GM18508 (cell line): ENCODE results near the gene FAM24A.
A peak's percentile ranks its signal among the peaks of the same experiment; 100 is the strongest.

Source experiments
- ATAC-seq: cut with Tn5 transposase; IDR thresholded peaks from one replicate; pipeline ENCODE4 v1.9.1; 2021; ENCODE audit warnings: moderate number of reproducible peaks; ENCODE audit not compliant: insufficient read depth, unreplicated experiment

The FAM24A gene

GRCh38 chr10:122915700-122916099 lies 5.3 kb downstream of the FAM24A start:
- ATAC-seq: no peak

DNA sequence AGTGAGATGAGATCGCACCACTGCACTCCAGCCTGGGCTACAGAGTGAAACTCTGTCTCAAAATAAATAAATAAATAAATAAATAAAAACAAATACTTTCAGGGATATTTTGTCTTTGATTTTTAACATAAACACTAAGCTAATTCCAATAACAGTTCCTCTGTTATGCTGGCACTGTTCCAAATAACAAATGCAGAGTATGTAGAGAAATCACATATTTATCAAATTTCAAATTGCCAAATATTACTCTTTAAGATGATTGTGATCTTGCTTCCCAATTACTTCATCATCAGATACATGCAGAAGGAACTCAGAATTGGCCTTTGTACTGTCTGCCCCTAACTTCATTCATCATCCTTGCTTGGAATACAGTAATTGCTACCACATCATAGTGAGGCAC lies 19.7 kb downstream of the FAM24A start:
- no peak for ATAC-seq

- no peak for ATAC-seq
These were observed 20.9 kb downstream of the FAM24A start for GRCh38 chr10:122931088-122931906.

GRCh38 chr10:122939133-122939855 lies 28.9 kb downstream of the FAM24A start:
- no peak for ATAC-seq

DNA sequence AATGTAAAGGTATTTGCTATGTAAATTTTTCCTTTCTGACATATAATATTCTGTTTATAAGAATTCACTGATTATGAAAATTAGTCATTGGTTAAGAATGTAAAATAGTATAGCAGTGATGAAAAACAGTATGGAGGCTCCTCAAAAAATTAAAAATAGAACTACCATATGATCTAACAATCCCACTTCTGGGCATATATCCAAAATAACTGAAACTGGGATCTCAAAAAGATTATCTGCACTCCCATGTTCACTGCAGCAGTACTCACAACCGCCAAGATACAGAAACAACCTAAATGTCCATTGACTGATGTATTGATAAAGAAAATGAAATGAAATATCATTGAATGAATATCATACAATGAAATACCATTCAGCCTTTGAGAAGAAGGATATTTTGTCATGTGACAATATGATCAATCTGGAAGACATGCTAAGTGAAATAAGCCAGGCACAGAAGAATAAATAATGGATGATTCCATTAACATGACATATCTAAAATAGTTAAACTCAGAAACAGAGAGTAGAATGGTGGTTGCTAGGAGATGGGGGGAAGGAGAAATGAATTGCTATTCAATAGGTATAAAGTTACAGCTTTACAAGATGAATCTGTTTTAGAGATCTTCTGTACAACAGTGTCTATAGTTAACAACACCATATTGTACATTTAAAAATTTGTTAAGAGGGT lies 29.6 kb downstream of the FAM24A start:
- ATAC-seq: no peak

- ATAC-seq: no peak
These were observed 38.9 kb downstream of the FAM24A start for GRCh38 chr10:122949296-122949695.

DNA sequence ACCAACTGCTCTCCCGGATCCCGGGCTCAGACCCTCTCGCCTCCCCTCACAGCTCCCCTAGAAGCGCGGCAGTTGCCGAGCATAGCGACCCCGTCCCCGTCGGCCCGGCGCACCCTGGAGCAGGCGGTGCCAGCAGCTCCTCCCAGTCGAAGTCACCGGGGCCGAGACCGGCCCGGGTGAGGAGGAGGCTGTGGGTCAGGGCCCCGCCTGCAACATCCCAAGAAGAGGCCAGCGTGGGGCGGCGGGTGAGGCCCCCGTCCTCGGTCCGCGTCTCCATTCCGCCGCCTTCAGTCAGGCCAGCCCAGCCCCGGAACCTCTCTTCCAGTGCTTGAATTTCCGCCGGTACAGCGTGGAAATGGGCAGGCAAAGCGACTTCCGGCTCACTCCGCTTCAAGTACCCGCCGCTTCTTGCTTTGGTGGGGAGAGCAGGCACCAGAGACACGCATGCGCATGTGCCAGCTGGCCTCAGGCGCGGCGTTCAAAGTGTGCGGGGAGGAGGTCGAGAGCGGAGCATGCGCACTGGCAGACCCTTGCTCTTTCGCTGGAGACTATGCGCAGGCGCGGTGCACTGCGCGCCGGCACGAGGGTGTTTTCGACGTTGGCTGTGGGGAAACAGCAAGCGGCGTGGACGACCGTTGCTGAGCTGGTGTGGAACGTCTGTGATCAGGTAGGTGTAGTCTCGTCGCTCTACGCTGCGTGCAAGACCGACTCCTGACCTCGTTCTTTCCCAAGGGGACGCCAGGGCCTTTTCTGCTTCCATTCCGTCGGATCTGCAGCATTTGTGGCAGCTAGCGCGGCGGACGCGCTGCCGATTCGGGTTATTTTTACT lies 43.7 kb downstream of the FAM24A start, which contains the start of gene C10orf88:
C10orf88 (minus strand) TSS at position 326 of the 829 bp plus-strand sequence; CDS start at position 277, 49 bp downstream.
- peak; percentile 80 for ATAC-seq

GRCh38 chr10:122954731-122955050 lies 44.3 kb downstream of the FAM24A start:
- no peak for ATAC-seq

DNA sequence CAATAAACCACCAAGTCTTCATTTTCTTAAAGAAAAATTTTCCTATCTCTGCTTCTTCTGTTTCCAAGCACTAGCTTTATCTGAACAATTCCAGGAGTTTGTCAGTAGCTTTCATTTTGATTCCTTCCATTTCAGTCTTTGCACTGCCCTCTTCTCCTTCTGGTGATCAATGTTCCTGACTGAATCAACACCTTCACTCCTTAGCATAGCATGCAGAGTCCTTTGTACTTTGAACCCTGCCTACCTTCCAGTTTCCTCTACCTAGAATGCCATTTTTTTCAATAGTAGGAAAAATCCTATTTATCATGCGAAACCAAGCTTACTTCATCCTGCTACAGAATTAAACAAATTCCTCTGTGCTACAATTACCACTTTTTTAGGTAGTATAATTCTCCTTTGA lies 45.5 kb downstream of the FAM24A start:
- no peak for ATAC-seq

DNA sequence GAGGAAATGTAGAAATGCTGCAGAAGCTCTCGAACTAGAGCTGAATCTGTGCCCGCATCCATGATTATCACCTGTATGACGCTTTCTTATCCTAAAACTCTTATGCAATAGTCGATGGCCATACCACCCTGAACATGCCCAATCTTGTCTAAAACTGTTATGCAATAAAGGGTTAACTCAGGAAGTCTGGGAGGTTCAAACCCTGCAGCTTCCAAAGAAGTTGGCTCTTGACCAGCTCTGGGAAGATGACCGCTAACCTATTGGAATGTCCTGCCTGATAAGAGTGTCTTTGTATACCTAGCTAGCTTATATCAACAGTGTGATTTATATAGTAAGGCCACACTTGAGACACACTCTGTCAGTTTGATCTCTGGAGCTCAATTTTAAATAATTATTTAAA lies 47.1 kb downstream of the FAM24A start:
- ATAC-seq: no peak

GRCh38 chr10:122962405-122962804 lies 52.0 kb downstream of the FAM24A start:
- no peak for ATAC-seq
